ENCODE measurements around the gene CCNK. TPM values are rescaled to one million over a fixed set of nuclear protein-coding genes. Genes with fewer than 3 reads are reported as not detected.

Gene CCNK
- total and polyA plus RNA-seq, 2 experiments from 2014 or later = 20.9 TPM

DNA sequence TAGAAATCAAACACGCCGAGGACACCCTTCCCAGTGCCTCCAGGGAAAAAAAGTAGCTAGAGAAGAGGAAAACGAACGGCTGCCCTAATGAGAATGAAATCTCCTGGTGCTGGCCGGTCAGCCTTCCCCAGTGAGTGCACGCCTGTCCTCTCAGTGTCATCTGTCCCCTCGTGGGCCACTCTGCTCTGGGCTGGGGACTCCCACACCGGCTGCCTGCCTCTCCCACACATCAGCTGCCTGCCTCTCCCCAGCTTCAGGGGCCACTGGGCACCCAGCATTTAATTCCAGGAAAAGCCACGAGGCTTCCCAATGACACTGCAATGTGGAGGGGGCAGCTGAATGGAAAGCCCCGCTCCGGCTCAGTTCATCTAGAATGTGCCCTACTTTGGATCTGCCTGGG is 63.8 kb downstream of the CCNK start:
- H4K20me1 ChIP-seq (ENCODE audit: insufficient read depth) = no peaks in the 10 kb centered on the region
- in situ Hi-C loops (cut with MboI) = no loop called here

DNA sequence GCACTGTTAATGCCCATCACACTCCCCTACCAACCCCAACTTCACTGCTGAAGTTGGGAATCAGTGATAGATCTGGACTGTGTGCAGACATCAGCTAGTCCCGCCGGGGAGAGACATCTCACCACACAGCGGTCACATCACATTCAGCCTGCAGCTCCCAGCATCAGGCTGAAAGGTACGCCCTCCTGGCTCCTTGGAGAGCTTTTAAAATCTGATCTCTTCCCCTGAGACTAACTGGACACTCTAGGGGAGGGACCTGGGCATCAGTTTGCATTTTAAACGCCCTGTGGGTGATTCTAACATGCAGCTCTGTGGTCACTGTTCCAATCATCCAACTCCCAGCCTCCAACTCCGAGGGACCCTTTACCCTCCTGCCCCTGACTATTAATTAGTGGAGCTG is 64.4 kb downstream of the CCNK start:
- Histone ChIP-seq H3K27ac (no peak overlapping the region), H3F3A (ENCODE audit: insufficient read depth) (no peaks in the 10 kb centered on the region), H3K4me1 (ENCODE audit: insufficient read depth) (0 out of 2 replicates have a peak, but pooled peaks cover 3% of the 10 kb centered on the region), H3K4me2 (ENCODE audit: unreplicated experiment) (no peak overlapping the region), H3K9me2 (ENCODE audit: insufficient read depth) (no peaks in the 10 kb centered on the region), H3K27me3 (replicated peaks; ENCODE audit: insufficient read depth) (no peaks in the 10 kb centered on the region; the same call in 1 of the 2 replicates), H3K4me3 (no peak overlapping the region), H3K9me3 (ENCODE audit: low read depth) (no peaks in the 10 kb centered on the region), H3K9ac (no peak overlapping the region), H4K20me1 (ENCODE audit: insufficient read depth) (no peaks in the 10 kb centered on the region), H2AFZ (no peak overlapping the region), H3K79me2 (ENCODE audit: insufficient read depth) (no peaks in the 10 kb centered on the region), H3K36me3 (ENCODE audit: low read depth) (no peaks in the 10 kb centered on the region)
- in situ Hi-C loops (cut with MboI) = no loop called here
- 46 to 52% methylated on average over 6 of the region's 6 CpGs for WGBS, 2 experiments (ENCODE audit: low coverage in 1 of 2, low lambda C conversion rate in 2 of 2, missing lambda C conversion rate in 2 of 2)
- no peak for DNase-seq
- TF ChIP-seq EZH2 (IDR thresholded peaks at IDR 0.05; ENCODE audit: insufficient read depth, poor library complexity, severe bottlenecking) (no peak), EZH2phosphoT487 (IDR thresholded peaks at IDR 0.05; ENCODE audit: insufficient read depth, low read depth) (no peak)

More for the DNA sequence above, 63.8 kb downstream of the CCNK start:
- DNase-seq = no peak
- H3K4me2 ChIP-seq (ENCODE audit: unreplicated experiment) = no peak overlapping the region
- H3K4me1 ChIP-seq (ENCODE audit: insufficient read depth) = 0 out of 2 replicates have a peak, but pooled peaks cover 3% of the 10 kb centered on the region
- WGBS, 2 experiments (ENCODE audit: low coverage in 1 of 2, low lambda C conversion rate in 2 of 2, missing lambda C conversion rate in 2 of 2) = 59 to 60% methylated on average over 11 of the region's 11 CpGs
- H3K9me3 ChIP-seq (ENCODE audit: low read depth) = no peaks in the 10 kb centered on the region
- TF ChIP-seq EZH2phosphoT487 (IDR thresholded peaks at IDR 0.05; ENCODE audit: insufficient read depth, low read depth) (no peak), EZH2 (IDR thresholded peaks at IDR 0.05; ENCODE audit: insufficient read depth, poor library complexity, severe bottlenecking) (no peak)
- H3K27ac ChIP-seq = no peak overlapping the region
- no peak overlapping the region for H2AFZ ChIP-seq
- no peak overlapping the region for H3K9ac ChIP-seq
- no peak overlapping the region for H3K4me3 ChIP-seq
- H3K9me2 ChIP-seq (ENCODE audit: insufficient read depth) = no peaks in the 10 kb centered on the region
- no peaks in the 10 kb centered on the region; the same call in 1 of the 2 replicates for H3K27me3 ChIP-seq (replicated peaks; ENCODE audit: insufficient read depth)
- no peaks in the 10 kb centered on the region for H3K36me3 ChIP-seq (ENCODE audit: low read depth)
- no peaks in the 10 kb centered on the region for H3F3A ChIP-seq (ENCODE audit: insufficient read depth)
- H3K79me2 ChIP-seq (ENCODE audit: insufficient read depth) = no peaks in the 10 kb centered on the region

DNA sequence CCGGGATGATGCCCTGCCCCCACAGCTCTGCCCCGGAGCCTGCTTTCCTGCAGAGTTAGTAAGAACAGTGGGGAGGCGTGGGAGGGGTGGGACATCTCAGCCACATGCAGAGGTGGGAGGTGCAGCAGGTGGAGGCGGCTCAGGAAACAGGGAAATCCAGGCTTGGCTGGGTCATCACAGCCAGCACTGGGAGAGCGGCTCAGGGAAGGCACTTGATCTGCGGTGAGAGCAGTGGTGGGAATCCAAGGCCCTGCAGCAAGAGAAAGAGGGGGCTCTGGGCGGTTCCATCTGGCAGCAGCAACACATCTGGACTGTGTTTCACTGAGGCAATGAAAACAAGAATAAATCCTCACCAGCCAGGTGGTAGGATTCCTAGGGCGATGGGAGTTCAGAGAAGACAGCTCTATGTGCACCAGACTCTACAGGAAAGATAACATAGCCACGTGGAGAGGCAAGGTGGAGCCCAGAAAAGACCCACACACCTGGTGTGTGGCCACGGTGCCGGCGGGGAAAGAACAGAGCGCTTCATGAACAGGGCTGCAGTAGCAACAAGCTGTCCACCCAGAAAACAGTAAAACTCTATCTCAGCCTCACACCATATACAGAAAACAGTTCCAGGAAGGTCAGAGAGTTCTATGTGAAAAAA is 65.1 kb downstream of the CCNK start:
- Histone ChIP-seq H3K9me3 (ENCODE audit: low read depth) (no peaks in the 10 kb centered on the region), H3K9ac (no peak overlapping the region), H3K79me2 (ENCODE audit: insufficient read depth) (no peaks in the 10 kb centered on the region), H3K9me2 (ENCODE audit: insufficient read depth) (no peaks in the 10 kb centered on the region), H3F3A (ENCODE audit: insufficient read depth) (no peaks in the 10 kb centered on the region), H3K27me3 (replicated peaks; ENCODE audit: insufficient read depth) (no peaks in the 10 kb centered on the region; the same call in 1 of the 2 replicates), H3K4me3 (no peak overlapping the region), H3K4me2 (ENCODE audit: unreplicated experiment) (no peak overlapping the region), H2AFZ (no peak overlapping the region), H3K4me1 (ENCODE audit: insufficient read depth) (0 out of 2 replicates have a peak, but pooled peaks cover 3% of the 10 kb centered on the region), H3K27ac (no peak overlapping the region), H3K36me3 (ENCODE audit: low read depth) (no peaks in the 10 kb centered on the region), H4K20me1 (ENCODE audit: insufficient read depth) (no peaks in the 10 kb centered on the region)
- DNase-seq = no peak
- in situ Hi-C loops (cut with MboI) = no loop called here
- 30 to 33% methylated on average over 13 of the region's 13 CpGs for WGBS, 2 experiments (ENCODE audit: low coverage in 1 of 2, low lambda C conversion rate in 2 of 2, missing lambda C conversion rate in 2 of 2)
- no peak for TF ChIP-seq EZH2phosphoT487 (IDR thresholded peaks at IDR 0.05; ENCODE audit: insufficient read depth, low read depth)
- no peak for TF ChIP-seq EZH2 (IDR thresholded peaks at IDR 0.05; ENCODE audit: insufficient read depth, poor library complexity, severe bottlenecking)

DNA sequence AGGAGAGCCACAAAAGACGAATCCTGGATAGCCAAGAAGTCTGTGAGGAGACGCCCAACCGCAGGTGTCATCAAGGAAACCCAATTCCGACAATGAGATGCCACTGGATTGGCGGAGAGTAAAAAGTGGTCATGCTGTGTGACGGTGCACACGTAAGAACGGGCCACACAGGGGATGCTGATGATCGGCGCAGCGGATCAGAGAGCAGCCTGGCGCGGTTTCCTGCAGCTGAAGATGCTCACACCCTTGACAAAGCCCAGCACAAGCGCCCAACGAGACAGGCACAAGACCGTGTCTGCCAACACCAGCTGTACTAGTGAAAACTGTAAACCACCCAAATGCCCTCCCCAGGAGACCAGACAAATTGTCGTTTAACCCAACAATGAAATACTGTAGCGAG is 67.0 kb downstream of the CCNK start:
- H3K27ac ChIP-seq = no peak overlapping the region
- 81 to 84% methylated on average over 18 of the region's 18 CpGs for WGBS, 2 experiments (ENCODE audit: low coverage in 1 of 2, low lambda C conversion rate in 2 of 2, missing lambda C conversion rate in 2 of 2)
- H3K4me1 ChIP-seq (ENCODE audit: insufficient read depth) = 0 out of 2 replicates have a peak, but pooled peaks cover 3% of the 10 kb centered on the region
- no peak overlapping the region for H3K4me2 ChIP-seq (ENCODE audit: unreplicated experiment)
- in situ Hi-C loops (cut with MboI) = no loop called here
- H3K36me3 ChIP-seq (ENCODE audit: low read depth) = no peaks in the 10 kb centered on the region
- no peaks in the 10 kb centered on the region for H3K9me2 ChIP-seq (ENCODE audit: insufficient read depth)
- H3F3A ChIP-seq (ENCODE audit: insufficient read depth) = no peaks in the 10 kb centered on the region
- H3K27me3 ChIP-seq (replicated peaks; ENCODE audit: insufficient read depth) = no peaks in the 10 kb centered on the region; the same call in 1 of the 2 replicates
- no peak overlapping the region for H3K9ac ChIP-seq
- no peaks in the 10 kb centered on the region for H4K20me1 ChIP-seq (ENCODE audit: insufficient read depth)
- TF ChIP-seq EZH2phosphoT487 (IDR thresholded peaks at IDR 0.05; ENCODE audit: insufficient read depth, low read depth) (no peak), EZH2 (IDR thresholded peaks at IDR 0.05; ENCODE audit: insufficient read depth, poor library complexity, severe bottlenecking) (no peak)
- H3K79me2 ChIP-seq (ENCODE audit: insufficient read depth) = no peaks in the 10 kb centered on the region
- no peak for DNase-seq
- no peaks in the 10 kb centered on the region for H3K9me3 ChIP-seq (ENCODE audit: low read depth)
- no peak overlapping the region for H3K4me3 ChIP-seq
- no peak overlapping the region for H2AFZ ChIP-seq
